Suprapubic skin (tissue), 4 donors: ENCODE results near the gene CCDC8.

Experiments
- POLR2A ChIP-seq, 2 donors: fragments of 450-650 bp; IDR thresholded peaks; one replicate each; pipeline ENCODE4 v1.6.1; 2017; ENCODE audit warnings: antibody characterized with exemption in 2 of 2, mild to moderate bottlenecking in 2 of 2, moderate library complexity in 2 of 2
- POLR2AphosphoS5 ChIP-seq, 3 donors: sonication (generic); formaldehyde crosslinking; IDR thresholded peaks; one replicate each; pipeline ENCODE4 v1.6.1; 2017; ENCODE audit warnings: antibody characterized with exemption in 3 of 3
- TF ChIP-seq, protein P1 (sequence below), 2 donors: fragments of 200-600 bp in 1 of 2; fragments of 450-650 bp in 1 of 2; sonication (generic) in 1 of 2; IDR thresholded peaks; one replicate each; pipeline ENCODE4 v1.5.1; 2016 to 2019; ENCODE audit warnings: antibody characterized with exemption in 2 of 2, mild to moderate bottlenecking in 1 of 2, moderate library complexity in 1 of 2

DNA sequence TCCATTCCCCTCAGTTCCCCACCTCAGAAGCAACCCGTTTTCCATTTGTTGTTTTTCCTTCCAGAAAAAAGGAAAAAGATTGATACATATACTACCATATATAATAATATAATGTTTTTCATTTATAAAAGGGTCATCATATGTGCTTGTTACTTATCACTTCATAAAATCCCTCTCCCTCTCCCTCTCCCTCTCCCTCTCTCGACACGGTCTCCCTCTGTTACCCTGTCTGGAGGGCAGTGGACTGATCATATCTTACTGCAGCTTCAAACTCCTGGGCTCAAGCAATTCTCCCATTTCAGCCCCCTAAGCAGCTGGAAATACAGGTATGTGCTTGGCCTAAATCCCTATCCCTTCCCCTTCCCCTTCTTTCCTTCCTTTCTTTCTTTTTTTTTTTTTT lies 40.9 kb upstream of the CCDC8 start:
- TF ChIP-seq, protein P1, sequence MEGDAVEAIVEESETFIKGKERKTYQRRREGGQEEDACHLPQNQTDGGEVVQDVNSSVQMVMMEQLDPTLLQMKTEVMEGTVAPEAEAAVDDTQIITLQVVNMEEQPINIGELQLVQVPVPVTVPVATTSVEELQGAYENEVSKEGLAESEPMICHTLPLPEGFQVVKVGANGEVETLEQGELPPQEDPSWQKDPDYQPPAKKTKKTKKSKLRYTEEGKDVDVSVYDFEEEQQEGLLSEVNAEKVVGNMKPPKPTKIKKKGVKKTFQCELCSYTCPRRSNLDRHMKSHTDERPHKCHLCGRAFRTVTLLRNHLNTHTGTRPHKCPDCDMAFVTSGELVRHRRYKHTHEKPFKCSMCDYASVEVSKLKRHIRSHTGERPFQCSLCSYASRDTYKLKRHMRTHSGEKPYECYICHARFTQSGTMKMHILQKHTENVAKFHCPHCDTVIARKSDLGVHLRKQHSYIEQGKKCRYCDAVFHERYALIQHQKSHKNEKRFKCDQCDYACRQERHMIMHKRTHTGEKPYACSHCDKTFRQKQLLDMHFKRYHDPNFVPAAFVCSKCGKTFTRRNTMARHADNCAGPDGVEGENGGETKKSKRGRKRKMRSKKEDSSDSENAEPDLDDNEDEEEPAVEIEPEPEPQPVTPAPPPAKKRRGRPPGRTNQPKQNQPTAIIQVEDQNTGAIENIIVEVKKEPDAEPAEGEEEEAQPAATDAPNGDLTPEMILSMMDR (IDR thresholded peaks at IDR 0.05), result no peak
- TF ChIP-seq POLR2AphosphoS5 (IDR thresholded peaks at IDR 0.05) (no peak), POLR2A (IDR thresholded peaks at IDR 0.05) (no peak)
